Measurements from ENCODE around the gene C9.

The C9 gene

DNA sequence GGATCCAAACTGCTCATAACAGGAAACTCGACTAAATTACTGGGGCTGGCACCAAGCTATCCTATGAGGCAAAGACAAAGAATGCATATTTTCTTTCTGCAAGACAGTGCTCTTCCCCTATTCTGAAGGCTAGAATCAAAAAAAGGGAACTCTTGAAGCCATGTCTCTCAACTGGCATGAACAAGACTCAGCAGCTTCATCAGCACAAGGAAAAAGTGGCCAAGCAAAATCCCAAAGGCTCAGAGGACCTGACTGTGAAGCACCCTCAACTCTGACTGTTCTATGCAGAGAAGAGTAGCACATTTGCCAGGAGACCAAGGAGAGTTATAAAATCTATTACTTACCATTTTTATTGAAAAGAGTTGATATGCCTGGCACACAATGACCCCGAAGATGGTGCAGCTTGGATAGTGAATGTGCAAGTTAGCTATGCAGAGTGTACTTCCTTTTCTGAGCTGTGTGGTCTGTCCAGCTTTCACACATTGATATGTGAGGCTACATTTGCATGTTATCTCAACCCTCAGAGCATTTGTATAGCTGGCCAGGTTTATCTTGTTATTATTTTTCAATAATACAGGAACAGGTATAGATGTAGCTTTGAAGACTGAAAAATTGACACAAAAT lies 94.0 kb downstream of the C9 start:
- H3K4me1 ChIP-seq (ENCODE audit: control insufficient read depth, insufficient read depth, low read length): no peaks in the 10 kb centered on the region
- no peaks in the 10 kb centered on the region for H3K36me3 ChIP-seq (ENCODE audit: control insufficient read depth in 2 of 2, insufficient read depth in 1 of 2, low read length in 2 of 2)
- TF ChIP-seq ZEB2 (tag by site-specific recombination; IDR thresholded peaks at IDR 0.05): no peak
- no peak for TF ChIP-seq ZBTB6 (tag by site-specific recombination; IDR thresholded peaks at IDR 0.05)
- no peak for TF ChIP-seq ZNF19 (tag by site-specific recombination; IDR thresholded peaks at IDR 0.05; ENCODE audit: low read depth)
- no peak for TF ChIP-seq ZNF391 (tag by site-specific recombination; IDR thresholded peaks at IDR 0.05; ENCODE audit: borderline replicate concordance, low read depth)
- TF ChIP-seq, protein P1, sequence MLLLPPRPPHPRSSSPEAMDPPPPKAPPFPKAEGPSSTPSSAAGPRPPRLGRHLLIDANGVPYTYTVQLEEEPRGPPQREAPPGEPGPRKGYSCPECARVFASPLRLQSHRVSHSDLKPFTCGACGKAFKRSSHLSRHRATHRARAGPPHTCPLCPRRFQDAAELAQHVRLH (tag by site-specific recombination; IDR thresholded peaks at IDR 0.05): no peak
- no peak for TF ChIP-seq ZNF76 (tag by site-specific recombination; IDR thresholded peaks at IDR 0.05; ENCODE audit: borderline replicate concordance, low read depth)
- no peak for TF ChIP-seq ZNF132 (tag by site-specific recombination; IDR thresholded peaks at IDR 0.05; ENCODE audit: borderline replicate concordance)
- TF ChIP-seq, protein P2, sequence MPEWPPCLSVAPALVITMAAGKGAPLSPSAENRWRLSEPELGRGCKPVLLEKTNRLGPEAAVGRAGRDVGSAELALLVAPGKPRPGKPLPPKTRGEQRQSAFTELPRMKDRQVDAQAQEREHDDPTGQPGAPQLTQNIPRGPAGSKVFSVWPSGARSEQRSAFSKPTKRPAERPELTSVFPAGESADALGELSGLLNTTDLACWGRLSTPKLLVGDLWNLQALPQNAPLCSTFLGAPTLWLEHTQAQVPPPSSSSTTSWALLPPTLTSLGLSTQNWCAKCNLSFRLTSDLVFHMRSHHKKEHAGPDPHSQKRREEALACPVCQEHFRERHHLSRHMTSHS (tag by site-specific recombination; IDR thresholded peaks at IDR 0.05): no peak
- no peak for TF ChIP-seq ZNF645 (tag by site-specific recombination; IDR thresholded peaks at IDR 0.05)
- no peak for TF ChIP-seq ZNF843 (tag by site-specific recombination; IDR thresholded peaks at IDR 0.05)
- TF ChIP-seq, protein P3, sequence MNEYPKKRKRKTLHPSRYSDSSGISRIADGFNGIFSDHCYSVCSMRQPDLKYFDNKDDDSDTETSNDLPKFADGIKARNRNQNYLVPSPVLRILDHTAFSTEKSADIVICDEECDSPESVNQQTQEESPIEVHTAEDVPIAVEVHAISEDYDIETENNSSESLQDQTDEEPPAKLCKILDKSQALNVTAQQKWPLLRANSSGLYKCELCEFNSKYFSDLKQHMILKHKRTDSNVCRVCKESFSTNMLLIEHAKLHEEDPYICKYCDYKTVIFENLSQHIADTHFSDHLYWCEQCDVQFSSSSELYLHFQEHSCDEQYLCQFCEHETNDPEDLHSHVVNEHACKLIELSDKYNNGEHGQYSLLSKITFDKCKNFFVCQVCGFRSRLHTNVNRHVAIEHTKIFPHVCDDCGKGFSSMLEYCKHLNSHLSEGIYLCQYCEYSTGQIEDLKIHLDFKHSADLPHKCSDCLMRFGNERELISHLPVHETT (tag by site-specific recombination; IDR thresholded peaks at IDR 0.05): no peak
- TF ChIP-seq ZBTB21 (tag by site-specific recombination; IDR thresholded peaks at IDR 0.05): no peak
- POLR2A ChIA-PET: no interaction called here
- no peak overlapping the region for H3K4me3 ChIP-seq (ENCODE audit: low read depth, low read length)
- H3K27ac ChIP-seq (ENCODE audit: extremely low read depth, low read depth, low read length): no peak overlapping the region
- no peaks in the 10 kb centered on the region for H3K9me3 ChIP-seq (ENCODE audit: control insufficient read depth, insufficient read depth, low read depth, low read length)
- CTCF ChIA-PET: interaction anchor here (0.7 to 1.5 kb wide), 6 partner anchors 16 to 1240 kb away, joined by 3 to 7 read pairs (median 3); no protein-coding TSS in a partner anchor

DNA sequence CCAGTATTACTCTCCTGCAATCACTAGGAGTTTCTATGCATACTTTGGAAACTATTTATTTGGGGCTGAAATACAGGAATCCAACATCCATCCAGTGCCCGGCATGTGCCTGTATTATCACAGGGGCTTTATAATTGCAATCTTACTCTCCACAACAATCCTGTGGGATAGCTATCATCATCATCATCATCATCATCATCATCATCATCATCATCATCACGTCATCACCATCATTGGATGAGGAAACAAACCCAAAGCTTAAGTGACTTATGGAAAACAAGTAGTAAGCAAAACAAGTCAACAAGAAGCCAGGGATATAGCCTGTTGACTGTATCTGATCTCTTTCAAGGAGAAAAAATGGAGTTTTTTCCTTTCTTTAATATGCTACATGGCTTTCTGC lies 97.1 kb downstream of the C9 start:
- ChIA-PET POLR2A (no interaction called here), CTCF (no interaction called here)

More for the DNA sequence above, 97.1 kb downstream of the C9 start:
- no peak overlapping the region for H3K4me3 ChIP-seq (ENCODE audit: low read depth, low read length)
- no peak overlapping the region for H3K27ac ChIP-seq (ENCODE audit: extremely low read depth, low read depth, low read length)
- TF ChIP-seq ZNF513 (tag by site-specific recombination; IDR thresholded peaks at IDR 0.05) (peak; percentile 95), ZNF670 (tag by site-specific recombination; IDR thresholded peaks at IDR 0.05; ENCODE audit: low read depth) (no peak)
- no peaks in the 10 kb centered on the region for H3K36me3 ChIP-seq (ENCODE audit: control insufficient read depth in 2 of 2, insufficient read depth in 1 of 2, low read length in 2 of 2)
- no peaks in the 10 kb centered on the region for H3K9me3 ChIP-seq (ENCODE audit: control insufficient read depth, insufficient read depth, low read depth, low read length)
- H3K4me1 ChIP-seq (ENCODE audit: control insufficient read depth, insufficient read depth, low read length): no peaks in the 10 kb centered on the region

All from HEK293 (cell line).